ENCODE results near the gene F10. TPM values are rescaled to one million over a fixed set of nuclear protein-coding genes. Genes with fewer than 3 reads are reported as not detected.

F10 gene
- total and polyA plus RNA-seq, 2 of the 13 experiments (the other 11 are each of a cell fraction or from before 2014, with no cell fraction given) = 58.4 to 237 TPM

DNA sequence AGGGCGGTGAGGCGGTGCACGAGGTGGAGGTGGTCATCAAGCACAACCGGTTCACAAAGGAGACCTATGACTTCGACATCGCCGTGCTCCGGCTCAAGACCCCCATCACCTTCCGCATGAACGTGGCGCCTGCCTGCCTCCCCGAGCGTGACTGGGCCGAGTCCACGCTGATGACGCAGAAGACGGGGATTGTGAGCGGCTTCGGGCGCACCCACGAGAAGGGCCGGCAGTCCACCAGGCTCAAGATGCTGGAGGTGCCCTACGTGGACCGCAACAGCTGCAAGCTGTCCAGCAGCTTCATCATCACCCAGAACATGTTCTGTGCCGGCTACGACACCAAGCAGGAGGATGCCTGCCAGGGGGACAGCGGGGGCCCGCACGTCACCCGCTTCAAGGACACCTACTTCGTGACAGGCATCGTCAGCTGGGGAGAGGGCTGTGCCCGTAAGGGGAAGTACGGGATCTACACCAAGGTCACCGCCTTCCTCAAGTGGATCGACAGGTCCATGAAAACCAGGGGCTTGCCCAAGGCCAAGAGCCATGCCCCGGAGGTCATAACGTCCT is 26.4 kb downstream of the F10 start (continued):
- TF ChIP-seq, protein P1, sequence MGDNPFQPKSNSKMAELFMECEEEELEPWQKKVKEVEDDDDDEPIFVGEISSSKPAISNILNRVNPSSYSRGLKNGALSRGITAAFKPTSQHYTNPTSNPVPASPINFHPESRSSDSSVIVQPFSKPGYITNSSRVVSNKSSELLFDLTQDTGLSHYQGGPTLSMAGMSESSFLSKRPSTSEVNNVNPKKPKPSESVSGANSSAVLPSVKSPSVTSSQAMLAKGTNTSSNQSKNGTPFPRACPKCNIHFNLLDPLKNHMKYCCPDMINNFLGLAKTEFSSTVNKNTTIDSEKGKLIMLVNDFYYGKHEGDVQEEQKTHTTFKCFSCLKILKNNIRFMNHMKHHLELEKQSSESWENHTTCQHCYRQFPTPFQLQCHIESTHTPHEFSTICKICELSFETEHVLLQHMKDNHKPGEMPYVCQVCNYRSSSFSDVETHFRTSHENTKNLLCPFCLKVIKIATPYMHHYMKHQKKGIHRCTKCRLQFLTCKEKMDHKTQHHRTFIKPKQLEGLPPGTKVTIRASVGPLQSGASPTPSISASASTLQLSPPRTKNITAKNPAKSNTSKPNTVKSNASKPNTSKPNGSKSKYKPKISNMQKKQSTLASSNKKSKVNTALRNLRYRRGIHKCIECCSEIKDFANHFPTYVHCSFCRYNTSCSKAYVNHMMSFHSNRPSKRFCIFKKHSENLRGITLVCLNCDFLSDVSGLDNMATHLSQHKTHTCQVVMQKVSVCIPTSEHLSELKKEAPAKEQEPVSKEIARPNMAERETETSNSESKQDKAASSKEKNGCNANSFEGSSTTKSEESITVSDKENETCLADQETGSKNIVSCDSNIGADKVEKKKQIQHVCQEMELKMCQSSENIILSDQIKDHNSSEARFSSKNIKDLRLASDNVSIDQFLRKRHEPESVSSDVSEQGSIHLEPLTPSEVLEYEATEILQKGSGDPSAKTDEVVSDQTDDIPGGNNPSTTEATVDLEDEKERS (CRISPR knock-in tag; IDR thresholded peaks at IDR 0.05) = no peak
- TF ChIP-seq SIN3B (IDR thresholded peaks at IDR 0.05; ENCODE audit: low read length) = no peak
- TF ChIP-seq NFE2L2 (IDR thresholded peaks at IDR 0.05; ENCODE audit: low read length) = no peak
- TF ChIP-seq, protein P2, sequence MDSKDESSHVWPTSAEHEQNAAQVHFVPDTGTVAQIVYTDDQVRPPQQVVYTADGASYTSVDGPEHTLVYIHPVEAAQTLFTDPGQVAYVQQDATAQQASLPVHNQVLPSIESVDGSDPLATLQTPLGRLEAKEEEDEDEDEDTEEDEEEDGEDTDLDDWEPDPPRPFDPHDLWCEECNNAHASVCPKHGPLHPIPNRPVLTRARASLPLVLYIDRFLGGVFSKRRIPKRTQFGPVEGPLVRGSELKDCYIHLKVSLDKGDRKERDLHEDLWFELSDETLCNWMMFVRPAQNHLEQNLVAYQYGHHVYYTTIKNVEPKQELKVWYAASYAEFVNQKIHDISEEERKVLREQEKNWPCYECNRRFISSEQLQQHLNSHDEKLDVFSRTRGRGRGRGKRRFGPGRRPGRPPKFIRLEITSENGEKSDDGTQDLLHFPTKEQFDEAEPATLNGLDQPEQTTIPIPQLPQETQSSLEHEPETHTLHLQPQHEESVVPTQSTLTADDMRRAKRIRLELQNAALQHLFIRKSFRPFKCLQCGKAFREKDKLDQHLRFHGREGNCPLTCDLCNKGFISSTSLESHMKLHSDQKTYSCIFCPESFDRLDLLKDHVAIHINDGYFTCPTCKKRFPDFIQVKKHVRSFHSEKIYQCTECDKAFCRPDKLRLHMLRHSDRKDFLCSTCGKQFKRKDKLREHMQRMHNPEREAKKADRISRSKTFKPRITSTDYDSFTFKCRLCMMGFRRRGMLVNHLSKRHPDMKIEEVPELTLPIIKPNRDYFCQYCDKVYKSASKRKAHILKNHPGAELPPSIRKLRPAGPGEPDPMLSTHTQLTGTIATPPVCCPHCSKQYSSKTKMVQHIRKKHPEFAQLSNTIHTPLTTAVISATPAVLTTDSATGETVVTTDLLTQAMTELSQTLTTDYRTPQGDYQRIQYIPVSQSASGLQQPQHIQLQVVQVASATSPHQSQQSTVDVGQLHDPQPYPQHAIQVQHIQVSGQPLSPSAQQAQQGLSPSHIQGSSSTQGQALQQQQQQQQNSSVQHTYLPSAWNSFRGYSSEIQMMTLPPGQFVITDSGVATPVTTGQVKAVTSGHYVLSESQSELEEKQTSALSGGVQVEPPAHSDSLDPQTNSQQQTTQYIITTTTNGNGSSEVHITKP (CRISPR knock-in tag; IDR thresholded peaks at IDR 0.05; ENCODE audit: low read depth) = no peak
- no peak; the same call in 1 of the 2 replicates for TF ChIP-seq POLR2G (IDR thresholded peaks at IDR 0.05; ENCODE audit: low read depth, low read length)
- TF ChIP-seq RFX3 (CRISPR knock-in tag; IDR thresholded peaks at IDR 0.05) = no peak
- TF ChIP-seq SNAPC2 (CRISPR knock-in tag; IDR thresholded peaks at IDR 0.05) = no peak
- no peak for TF ChIP-seq ZFP36L2 (CRISPR knock-in tag; IDR thresholded peaks at IDR 0.05)
- no peak for TF ChIP-seq ZSCAN20 (CRISPR knock-in tag; IDR thresholded peaks at IDR 0.05; ENCODE audit: borderline replicate concordance)
- peak; percentile 43 for TF ChIP-seq AGO1 (IDR thresholded peaks at IDR 0.05; ENCODE audit: low read depth, low read length, poor library complexity, severe bottlenecking)
- TF ChIP-seq, protein P3, sequence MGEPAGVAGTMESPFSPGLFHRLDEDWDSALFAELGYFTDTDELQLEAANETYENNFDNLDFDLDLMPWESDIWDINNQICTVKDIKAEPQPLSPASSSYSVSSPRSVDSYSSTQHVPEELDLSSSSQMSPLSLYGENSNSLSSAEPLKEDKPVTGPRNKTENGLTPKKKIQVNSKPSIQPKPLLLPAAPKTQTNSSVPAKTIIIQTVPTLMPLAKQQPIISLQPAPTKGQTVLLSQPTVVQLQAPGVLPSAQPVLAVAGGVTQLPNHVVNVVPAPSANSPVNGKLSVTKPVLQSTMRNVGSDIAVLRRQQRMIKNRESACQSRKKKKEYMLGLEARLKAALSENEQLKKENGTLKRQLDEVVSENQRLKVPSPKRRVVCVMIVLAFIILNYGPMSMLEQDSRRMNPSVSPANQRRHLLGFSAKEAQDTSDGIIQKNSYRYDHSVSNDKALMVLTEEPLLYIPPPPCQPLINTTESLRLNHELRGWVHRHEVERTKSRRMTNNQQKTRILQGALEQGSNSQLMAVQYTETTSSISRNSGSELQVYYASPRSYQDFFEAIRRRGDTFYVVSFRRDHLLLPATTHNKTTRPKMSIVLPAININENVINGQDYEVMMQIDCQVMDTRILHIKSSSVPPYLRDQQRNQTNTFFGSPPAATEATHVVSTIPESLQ (CRISPR knock-in tag; conservative IDR thresholded peaks at IDR 0.05) = no peak
- no peak for TF ChIP-seq ZNF10 (CRISPR knock-in tag; IDR thresholded peaks at IDR 0.05; ENCODE audit: borderline replicate concordance, low read depth)
- no peak for TF ChIP-seq HDAC2 (CRISPR knock-in tag; IDR thresholded peaks at IDR 0.05)
- no peak for TF ChIP-seq JARID2 (CRISPR knock-in tag; IDR thresholded peaks at IDR 0.05; ENCODE audit: insufficient replicate concordance)
- TF ChIP-seq FOXP1 (IDR thresholded peaks at IDR 0.05) = no peak
- no peak for TF ChIP-seq FOXP1 (CRISPR knock-in tag; IDR thresholded peaks at IDR 0.05)
- no peak for TF ChIP-seq IRF2 (CRISPR knock-in tag; IDR thresholded peaks at IDR 0.05)
- no peak for TF ChIP-seq ZNF331 (CRISPR knock-in tag; IDR thresholded peaks at IDR 0.05)
- TF ChIP-seq, protein P4, sequence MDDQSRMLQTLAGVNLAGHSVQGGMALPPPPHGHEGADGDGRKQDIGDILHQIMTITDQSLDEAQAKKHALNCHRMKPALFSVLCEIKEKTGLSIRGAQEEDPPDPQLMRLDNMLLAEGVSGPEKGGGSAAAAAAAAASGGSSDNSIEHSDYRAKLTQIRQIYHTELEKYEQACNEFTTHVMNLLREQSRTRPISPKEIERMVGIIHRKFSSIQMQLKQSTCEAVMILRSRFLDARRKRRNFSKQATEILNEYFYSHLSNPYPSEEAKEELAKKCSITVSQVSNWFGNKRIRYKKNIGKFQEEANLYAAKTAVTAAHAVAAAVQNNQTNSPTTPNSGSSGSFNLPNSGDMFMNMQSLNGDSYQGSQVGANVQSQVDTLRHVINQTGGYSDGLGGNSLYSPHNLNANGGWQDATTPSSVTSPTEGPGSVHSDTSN (CRISPR knock-in tag; IDR thresholded peaks at IDR 0.05; ENCODE audit: borderline replicate concordance) = no peak
- TF ChIP-seq ZNF616 (CRISPR knock-in tag; IDR thresholded peaks at IDR 0.05; ENCODE audit: low read depth) = 0 out of 2 replicates have a peak, but pooled peaks have one; percentile 33
